ENCODE results near the gene EPB41L2.

Gene EPB41L2

DNA sequence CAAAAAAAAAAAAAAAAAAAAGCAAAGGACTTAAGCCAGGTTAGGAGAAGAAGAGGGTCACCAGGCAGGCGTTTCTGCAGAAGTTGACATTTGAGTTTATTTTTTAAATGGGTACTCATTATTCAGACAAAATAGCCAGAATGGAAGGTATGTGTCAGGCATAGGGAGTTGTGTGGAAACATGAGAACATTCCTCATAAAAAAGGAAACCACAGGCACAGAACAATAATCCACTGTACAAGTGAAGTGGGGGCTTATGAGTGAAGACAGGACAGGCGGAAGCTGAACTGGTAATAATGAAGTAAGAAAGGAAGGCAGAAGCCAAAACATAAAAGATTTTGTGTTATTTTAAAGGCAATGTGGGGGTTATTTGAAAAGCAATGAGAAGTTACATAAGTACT is 104.6 kb downstream of the EPB41L2 start:
- no peak for TF ChIP-seq FOXP2 (optimal IDR thresholded peaks at IDR 0.05; ENCODE audit: borderline replicate concordance, extremely low read depth, extremely low read length, insufficient read depth)
- TF ChIP-seq TAF1 (IDR thresholded peaks at IDR 0.05; ENCODE audit: borderline replicate concordance, insufficient read depth, low read length), result no peak
- no peak for TF ChIP-seq SIN3A (IDR thresholded peaks at IDR 0.05; ENCODE audit: borderline replicate concordance, insufficient read depth, low read length)
- no peak for TF ChIP-seq POLR2AphosphoS5 (IDR thresholded peaks at IDR 0.05; ENCODE audit: low read depth, low read length)
- no peak for TF ChIP-seq REST (IDR thresholded peaks at IDR 0.05; ENCODE audit: insufficient read depth in 1 of 2, low read depth in 2 of 2, low read length in 2 of 2)

DNA sequence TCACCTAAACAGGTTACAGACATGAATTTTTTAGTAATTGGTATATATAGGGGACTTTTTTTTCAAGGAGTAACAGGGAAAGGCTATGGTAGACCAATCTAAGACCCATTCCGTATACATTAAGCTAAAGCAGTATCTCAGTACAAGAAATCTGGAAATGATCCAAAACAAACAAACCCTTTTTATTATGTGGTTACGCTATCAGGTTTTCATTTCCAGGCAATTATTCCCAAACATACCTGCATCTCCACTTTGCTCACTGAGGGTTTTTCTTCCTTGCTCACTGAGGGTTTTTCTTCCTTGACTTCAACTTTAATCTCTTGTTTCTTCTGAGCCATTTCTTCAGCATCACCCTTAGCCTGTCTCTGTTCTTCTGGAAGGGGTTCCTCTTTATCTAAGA is 107.3 kb downstream of the EPB41L2 start:
- TF ChIP-seq FOXP2 (optimal IDR thresholded peaks at IDR 0.05; ENCODE audit: borderline replicate concordance, extremely low read depth, extremely low read length, insufficient read depth) (no peak), REST (IDR thresholded peaks at IDR 0.05; ENCODE audit: insufficient read depth in 1 of 2, low read depth in 2 of 2, low read length in 2 of 2) (no peak), POLR2AphosphoS5 (IDR thresholded peaks at IDR 0.05; ENCODE audit: low read depth, low read length) (no peak), SIN3A (IDR thresholded peaks at IDR 0.05; ENCODE audit: borderline replicate concordance, insufficient read depth, low read length) (no peak)

GRCh38 chr6:130949553-130949952 is 113.5 kb downstream of the EPB41L2 start:
- no peak for TF ChIP-seq TAF1 (IDR thresholded peaks at IDR 0.05; ENCODE audit: borderline replicate concordance, insufficient read depth, low read length)
- no peak for TF ChIP-seq REST (IDR thresholded peaks at IDR 0.05; ENCODE audit: insufficient read depth in 1 of 2, low read depth in 2 of 2, low read length in 2 of 2)
- no peak for TF ChIP-seq SIN3A (IDR thresholded peaks at IDR 0.05; ENCODE audit: borderline replicate concordance, insufficient read depth, low read length)
- no peak for TF ChIP-seq FOXP2 (optimal IDR thresholded peaks at IDR 0.05; ENCODE audit: borderline replicate concordance, extremely low read depth, extremely low read length, insufficient read depth)
- no peak for TF ChIP-seq POLR2AphosphoS5 (IDR thresholded peaks at IDR 0.05; ENCODE audit: low read depth, low read length)

DNA sequence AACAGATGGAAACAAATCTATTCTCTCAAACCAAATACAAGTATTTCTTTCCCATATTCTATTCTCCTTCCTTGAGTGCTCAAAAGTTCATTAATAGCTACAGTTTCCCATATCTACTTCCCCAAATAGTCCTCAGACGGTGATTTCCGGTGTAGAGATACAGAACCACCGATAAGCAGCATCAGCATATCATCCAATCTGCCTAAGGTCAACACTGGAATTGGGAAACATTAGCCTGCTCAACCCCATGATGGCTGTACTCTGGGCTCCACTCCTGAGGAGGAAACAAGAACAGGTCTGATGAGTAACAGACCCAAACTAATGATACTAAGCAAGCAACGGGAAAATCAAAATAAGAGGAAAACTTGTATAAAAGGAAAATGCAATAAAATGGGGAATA is 115.6 kb downstream of the EPB41L2 start:
- TF ChIP-seq REST (IDR thresholded peaks at IDR 0.05; ENCODE audit: insufficient read depth in 1 of 2, low read depth in 2 of 2, low read length in 2 of 2), result no peak
- TF ChIP-seq FOXP2 (optimal IDR thresholded peaks at IDR 0.05; ENCODE audit: borderline replicate concordance, extremely low read depth, extremely low read length, insufficient read depth), result no peak
- no peak for TF ChIP-seq TAF1 (IDR thresholded peaks at IDR 0.05; ENCODE audit: borderline replicate concordance, insufficient read depth, low read length)
- TF ChIP-seq SIN3A (IDR thresholded peaks at IDR 0.05; ENCODE audit: borderline replicate concordance, insufficient read depth, low read length), result no peak
- no peak for TF ChIP-seq POLR2AphosphoS5 (IDR thresholded peaks at IDR 0.05; ENCODE audit: low read depth, low read length)

GRCh38 chr6:130946076-130946475 is 117.0 kb downstream of the EPB41L2 start:
- TF ChIP-seq POLR2AphosphoS5 (IDR thresholded peaks at IDR 0.05; ENCODE audit: low read depth, low read length), result no peak
